Measurements from ENCODE around the gene PGC.
"Not testable (repeated sequence)": the region's sequence is repeated elsewhere in the genome, so short reads cannot be mapped to it uniquely, and the experiment has no call there.

The PGC gene

DNA sequence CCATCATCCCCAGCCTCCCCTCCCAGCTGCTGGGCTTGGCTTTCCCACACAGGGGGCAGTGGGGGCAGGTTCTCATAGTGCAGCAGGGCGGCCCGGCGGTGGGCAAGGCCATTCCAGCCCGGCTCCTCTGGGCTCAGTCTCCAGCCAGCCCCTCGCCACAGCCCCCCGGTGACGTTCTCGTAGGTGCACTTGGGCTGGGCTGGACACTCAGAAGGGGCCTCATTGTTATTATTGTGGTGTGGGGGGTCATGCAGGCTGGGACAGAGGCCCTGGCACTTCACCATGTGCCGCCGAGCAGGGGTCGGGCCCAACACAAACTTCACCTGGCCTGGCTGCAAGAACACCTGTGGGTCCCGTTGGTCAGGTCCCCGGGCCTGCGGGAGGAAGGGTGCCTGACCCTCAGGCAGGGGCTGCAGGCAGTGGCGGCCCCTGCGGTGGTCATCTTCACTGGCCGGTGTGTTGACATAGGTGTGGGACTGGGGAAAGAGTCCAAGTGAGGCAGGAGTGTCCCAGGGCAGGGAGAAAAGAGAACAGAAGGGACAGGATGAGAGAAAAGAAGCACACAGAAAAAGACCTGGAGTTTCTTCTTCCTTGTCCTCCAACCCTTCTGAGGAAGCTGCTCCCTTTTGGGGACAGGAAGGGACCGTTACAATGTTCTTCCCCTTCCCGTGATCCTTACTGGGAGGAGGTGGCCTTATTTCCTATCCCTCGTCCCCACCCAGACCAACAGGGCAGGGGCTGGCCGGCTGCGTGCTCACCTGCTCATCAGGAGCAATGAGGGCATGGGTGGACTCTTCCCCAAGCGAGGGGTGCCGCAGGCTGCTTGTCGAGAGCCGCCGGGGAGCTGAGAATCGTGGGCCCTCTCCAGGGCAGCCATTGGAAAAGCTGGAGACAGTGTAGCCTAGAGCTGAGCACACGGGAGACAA is 24.1 kb upstream of the PGC start:
- Histone ChIP-seq H3K4me1 (ENCODE audit: control insufficient read depth, low read depth, low read length) (no peaks in the 10 kb centered on the region), H3K27ac (ENCODE audit: low read length) (no peak overlapping the region), H3K4me3 (ENCODE audit: low read length) (no peak overlapping the region), H3K27me3 (ENCODE audit: control insufficient read depth, insufficient read depth, low read length) (no peaks in the 10 kb centered on the region), H3K9me3 (ENCODE audit: control insufficient read depth, low read depth, low read length) (no peaks in the 10 kb centered on the region), H3K9ac (ENCODE audit: low read length) (no peak overlapping the region), H3K36me3 (ENCODE audit: control insufficient read depth, low read depth, low read length) (peaks cover 23% of the 10 kb centered on the region)

DNA sequence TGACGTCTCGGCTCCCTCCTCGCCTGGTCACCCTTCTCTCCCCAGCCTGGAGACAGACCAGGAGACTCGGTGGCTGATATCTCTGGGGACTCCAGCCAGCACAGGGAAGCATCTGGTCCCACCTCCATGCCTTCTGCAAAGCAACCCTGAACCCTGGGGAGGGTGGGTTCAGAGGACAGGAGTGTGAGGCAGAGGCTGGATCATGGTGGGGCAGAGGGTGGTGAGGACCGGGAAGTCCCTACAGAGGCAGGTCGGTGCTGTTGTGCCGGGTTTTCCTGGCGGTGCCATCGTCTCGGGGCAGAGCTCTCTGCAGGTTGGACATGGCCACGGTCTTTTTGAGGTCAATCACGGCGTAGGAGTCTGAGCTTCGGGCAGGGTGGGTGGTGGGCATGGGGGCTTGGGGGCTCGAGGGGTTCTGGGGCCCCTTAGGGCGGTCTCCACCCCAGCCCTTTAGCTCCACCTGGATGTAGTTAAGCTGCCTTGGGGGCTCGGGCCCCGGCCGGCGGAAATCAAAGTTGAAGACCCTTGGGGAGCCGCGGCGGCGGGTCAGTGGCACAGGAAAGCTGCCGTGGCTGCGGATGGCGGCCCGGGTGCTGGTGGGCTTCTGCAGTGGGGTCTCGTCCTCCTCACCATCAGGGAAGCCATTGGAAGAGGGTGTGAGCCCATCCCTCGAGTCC is 23.3 kb upstream of the PGC start:
- H3K4me1 ChIP-seq (ENCODE audit: control insufficient read depth, low read depth, low read length), result no peaks in the 10 kb centered on the region
- H3K27ac ChIP-seq (ENCODE audit: low read length), result no peak overlapping the region
- H3K27me3 ChIP-seq (ENCODE audit: control insufficient read depth, insufficient read depth, low read length), result no peaks in the 10 kb centered on the region
- H3K36me3 ChIP-seq (ENCODE audit: control insufficient read depth, low read depth, low read length), result peaks cover 23% of the 10 kb centered on the region
- H3K9ac ChIP-seq (ENCODE audit: low read length), result no peak overlapping the region
- H3K4me3 ChIP-seq (ENCODE audit: low read length), result no peak overlapping the region
- H3K9me3 ChIP-seq (ENCODE audit: control insufficient read depth, low read depth, low read length), result no peaks in the 10 kb centered on the region

DNA sequence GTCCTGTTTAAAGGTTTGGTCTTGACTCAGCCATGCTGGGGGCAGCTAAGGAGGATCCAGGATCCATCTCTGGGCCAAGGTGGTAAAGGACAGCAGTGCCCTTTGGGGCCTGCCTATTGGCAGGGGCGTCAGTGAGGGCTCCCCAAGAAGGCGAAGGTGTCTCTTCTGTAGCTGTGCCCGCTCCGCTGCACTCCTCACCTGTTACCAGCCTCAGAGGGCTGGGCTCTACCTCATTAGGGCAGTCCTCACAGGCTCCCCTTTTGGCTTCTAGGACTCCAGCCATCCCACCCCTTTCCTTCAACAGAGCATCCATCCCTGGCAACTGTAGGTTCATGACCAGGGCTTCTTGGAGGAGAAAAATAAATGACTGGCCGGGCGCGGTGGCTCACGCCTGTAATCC is 22.2 kb upstream of the PGC start:
- peaks cover 15% of the 10 kb centered on the region for H3K36me3 ChIP-seq (ENCODE audit: control insufficient read depth, low read depth, low read length)
- H3K9ac ChIP-seq (ENCODE audit: low read length), result no peak overlapping the region
- no peaks in the 10 kb centered on the region for H3K9me3 ChIP-seq (ENCODE audit: control insufficient read depth, low read depth, low read length)
- no peaks in the 10 kb centered on the region for H3K27me3 ChIP-seq (ENCODE audit: control insufficient read depth, insufficient read depth, low read length)
- no peak overlapping the region for H3K27ac ChIP-seq (ENCODE audit: low read length)
- H3K4me1 ChIP-seq (ENCODE audit: control insufficient read depth, low read depth, low read length), result no peaks in the 10 kb centered on the region
- no peak overlapping the region for H3K4me3 ChIP-seq (ENCODE audit: low read length)

DNA sequence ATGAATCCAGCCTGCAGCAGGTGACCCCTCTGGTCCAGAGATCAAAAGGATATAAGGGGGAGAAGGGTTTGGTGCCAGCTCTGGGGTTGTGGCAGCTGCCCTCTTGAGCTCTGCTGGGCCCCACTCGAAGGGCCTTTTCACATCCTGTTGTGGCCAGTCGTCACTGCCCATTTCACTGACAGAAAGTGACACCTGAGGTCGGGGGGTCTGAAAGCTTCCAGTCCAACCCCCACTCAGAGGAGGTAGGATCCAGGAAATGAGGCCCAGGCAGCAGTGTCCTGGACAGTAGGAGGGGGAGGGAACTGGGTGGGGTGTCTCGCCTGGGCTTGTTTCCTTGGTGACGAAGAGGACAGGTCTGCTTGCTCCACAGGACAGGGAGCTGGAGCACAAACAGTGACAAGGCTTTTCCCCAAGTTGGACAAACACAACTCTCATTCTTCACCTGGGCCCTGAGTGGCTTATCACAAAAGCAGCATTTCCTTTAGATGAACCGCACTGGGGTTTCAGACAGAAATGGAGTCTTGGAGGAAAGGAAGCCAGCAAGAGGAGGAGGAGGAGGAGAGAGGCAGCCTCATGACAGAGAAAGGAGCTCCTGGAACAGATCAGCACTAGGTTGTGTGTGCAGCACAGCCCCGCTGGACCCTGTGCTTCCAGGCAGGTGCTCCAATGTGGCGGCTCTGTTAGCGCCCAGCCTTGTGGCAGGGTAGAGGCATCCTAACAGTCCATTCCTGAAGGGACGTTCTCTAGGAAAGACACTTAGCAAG is 21.5 kb upstream of the PGC start:
- Histone ChIP-seq H3K9ac (ENCODE audit: low read length) (no peak overlapping the region), H3K27ac (ENCODE audit: low read length) (no peak overlapping the region)

DNA sequence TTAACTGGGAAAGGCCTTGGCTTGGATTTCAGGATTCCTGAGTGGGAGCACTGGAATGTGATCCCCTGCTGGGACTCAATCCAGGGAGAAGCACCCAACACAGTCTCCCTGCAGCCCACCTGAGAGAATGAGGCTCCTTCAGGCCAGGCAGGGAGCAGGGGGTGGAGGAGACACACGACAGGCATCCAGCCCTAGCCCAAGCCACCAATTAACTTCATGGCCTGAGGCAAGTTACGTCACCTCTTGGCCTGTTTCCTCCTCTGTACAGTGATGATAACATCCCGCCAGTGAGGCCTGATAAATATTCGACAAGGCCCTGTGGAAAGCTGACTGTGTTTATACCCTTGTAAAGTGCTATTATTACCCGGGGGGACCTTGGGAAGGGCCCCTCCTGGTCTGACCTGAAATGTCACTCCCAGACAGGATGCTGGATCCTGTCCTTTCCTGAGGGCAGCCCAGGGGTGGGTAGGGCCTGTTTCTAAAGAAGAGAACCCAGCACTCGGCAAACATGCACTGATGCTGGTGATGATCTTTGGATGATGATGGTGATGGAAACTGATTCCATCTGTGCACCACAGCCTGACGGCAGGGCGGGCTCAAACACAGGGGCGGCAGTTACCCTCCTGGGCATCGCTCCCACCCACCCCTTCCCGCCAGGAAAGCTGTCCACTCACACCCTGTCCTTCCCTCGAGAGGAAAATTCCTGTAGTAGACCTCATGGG is 20.1 kb upstream of the PGC start:
- Histone ChIP-seq H3K27me3 (ENCODE audit: control insufficient read depth, insufficient read depth, low read length) (no peaks in the 10 kb centered on the region), H3K4me1 (ENCODE audit: control insufficient read depth, low read depth, low read length) (no peaks in the 10 kb centered on the region), H3K36me3 (ENCODE audit: control insufficient read depth, low read depth, low read length) (peaks cover 8% of the 10 kb centered on the region), H3K9me3 (ENCODE audit: control insufficient read depth, low read depth, low read length) (no peaks in the 10 kb centered on the region), H3K4me3 (ENCODE audit: low read length) (no peak overlapping the region), H3K27ac (ENCODE audit: low read length) (no peak overlapping the region), H3K9ac (ENCODE audit: low read length) (no peak overlapping the region)

More for the DNA sequence above, 21.5 kb upstream of the PGC start:
- Histone ChIP-seq H3K4me3 (ENCODE audit: low read length) (no peak overlapping the region), H3K36me3 (ENCODE audit: control insufficient read depth, low read depth, low read length) (peaks cover 13% of the 10 kb centered on the region), H3K4me1 (ENCODE audit: control insufficient read depth, low read depth, low read length) (no peaks in the 10 kb centered on the region), H3K27me3 (ENCODE audit: control insufficient read depth, insufficient read depth, low read length) (no peaks in the 10 kb centered on the region), H3K9me3 (ENCODE audit: control insufficient read depth, low read depth, low read length) (no peaks in the 10 kb centered on the region)

DNA sequence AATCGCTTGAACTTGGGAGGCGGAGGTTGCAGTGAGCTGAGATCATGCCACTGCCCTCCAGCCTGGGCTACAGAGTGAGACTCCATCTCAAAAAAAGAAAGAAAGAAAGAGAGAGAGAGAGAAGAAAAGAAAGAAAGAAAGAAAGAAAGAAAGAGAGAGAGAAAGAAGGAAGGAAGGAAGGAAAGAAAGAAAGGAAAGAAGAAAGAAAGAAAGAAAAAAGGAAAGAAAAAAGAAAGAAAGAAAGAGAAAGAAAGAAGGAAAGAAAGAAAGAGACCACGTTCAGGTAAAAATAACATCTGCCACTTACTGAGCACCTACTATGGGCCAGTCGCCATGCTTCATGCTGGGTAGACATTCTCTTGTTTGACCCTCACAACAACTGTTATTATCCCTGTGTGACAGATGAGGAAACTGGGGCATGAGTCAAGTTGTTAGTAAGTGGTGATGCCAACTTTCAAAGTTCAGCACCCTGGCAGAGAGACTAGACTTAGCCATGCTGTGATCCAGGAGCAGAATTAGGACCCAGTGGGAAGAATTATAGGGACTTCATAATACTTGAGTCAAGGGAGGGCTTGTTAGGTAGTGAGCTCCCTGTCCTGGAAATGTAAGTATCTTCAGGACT is 19.0 kb upstream of the PGC start:
- H3K9ac ChIP-seq (ENCODE audit: low read length); H3K27ac ChIP-seq (ENCODE audit: low read length); H3K4me1 ChIP-seq (ENCODE audit: control insufficient read depth, low read depth, low read length); H3K4me3 ChIP-seq (ENCODE audit: low read length); H3K27me3 ChIP-seq (ENCODE audit: control insufficient read depth, insufficient read depth, low read length); H3K9me3 ChIP-seq (ENCODE audit: control insufficient read depth, low read depth, low read length); H3K36me3 ChIP-seq (ENCODE audit: control insufficient read depth, low read depth, low read length): not testable (repeated sequence)

DNA sequence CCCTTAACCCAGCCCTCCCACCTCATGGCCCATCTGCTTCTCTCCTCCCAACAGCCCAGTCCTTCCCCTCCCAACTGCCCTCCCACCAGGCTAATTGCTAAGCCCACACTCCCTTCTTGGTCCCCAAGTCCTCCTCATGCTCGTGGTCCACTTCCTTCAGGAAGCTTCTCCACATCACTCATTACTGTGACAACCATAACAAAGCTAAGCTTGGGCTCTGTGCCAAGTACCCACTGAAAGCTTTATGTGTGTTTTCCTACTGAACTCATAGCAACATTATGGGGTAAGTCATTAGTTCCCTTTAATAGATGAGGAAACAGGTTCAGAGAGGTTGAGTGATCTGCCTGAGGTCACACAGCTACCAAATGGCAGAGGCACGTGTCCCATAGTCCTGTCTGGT is 16.3 kb upstream of the PGC start:
- Histone ChIP-seq H3K27ac (ENCODE audit: low read length) (no peak overlapping the region), H3K9me3 (ENCODE audit: control insufficient read depth, low read depth, low read length) (no peaks in the 10 kb centered on the region), H3K27me3 (ENCODE audit: control insufficient read depth, insufficient read depth, low read length) (no peaks in the 10 kb centered on the region), H3K4me3 (ENCODE audit: low read length) (no peak overlapping the region), H3K36me3 (ENCODE audit: control insufficient read depth, low read depth, low read length) (no peaks in the 10 kb centered on the region), H3K9ac (ENCODE audit: low read length) (no peak overlapping the region), H3K4me1 (ENCODE audit: control insufficient read depth, low read depth, low read length) (no peaks in the 10 kb centered on the region)

DNA sequence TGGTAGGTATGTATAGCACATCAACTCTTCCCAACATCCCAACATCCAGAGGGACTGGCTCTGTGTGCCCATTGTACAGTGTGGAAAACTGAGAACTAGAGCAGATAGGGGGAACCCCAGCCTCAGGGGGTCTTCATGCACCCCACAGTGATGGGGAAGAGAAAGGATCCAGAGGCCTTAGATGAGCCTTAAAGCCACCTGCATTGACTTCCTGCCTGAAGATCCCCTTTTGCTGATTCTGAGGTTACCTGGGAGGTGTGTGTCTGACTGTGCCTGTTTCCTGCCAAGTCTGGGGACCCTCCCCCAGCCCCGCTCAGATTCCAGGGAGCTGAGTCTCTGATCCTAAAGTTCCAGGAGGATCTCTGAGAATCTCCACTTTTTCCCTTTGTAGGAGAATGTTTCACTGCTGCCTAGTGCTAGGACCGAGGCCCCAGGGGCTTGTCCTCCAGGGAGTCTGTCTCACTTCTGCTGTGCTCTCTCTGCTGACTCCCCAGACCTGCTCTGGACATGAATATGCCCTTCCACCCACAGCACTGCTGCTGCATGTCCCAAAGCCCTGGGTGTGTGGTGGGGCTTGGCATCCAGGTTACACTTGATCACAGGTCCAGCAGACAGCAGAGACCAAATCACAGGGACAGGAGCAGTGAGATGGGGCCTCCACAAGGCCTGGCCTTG is 12.8 kb upstream of the PGC start:
- H3K36me3 ChIP-seq (ENCODE audit: control insufficient read depth, low read depth, low read length), result no peaks in the 10 kb centered on the region
- H3K4me1 ChIP-seq (ENCODE audit: control insufficient read depth, low read depth, low read length), result no peaks in the 10 kb centered on the region
- no peaks in the 10 kb centered on the region for H3K27me3 ChIP-seq (ENCODE audit: control insufficient read depth, insufficient read depth, low read length)
- H3K4me3 ChIP-seq (ENCODE audit: low read length), result no peak overlapping the region
- no peak overlapping the region for H3K27ac ChIP-seq (ENCODE audit: low read length)
- H3K9ac ChIP-seq (ENCODE audit: low read length), result no peak overlapping the region
- H3K9me3 ChIP-seq (ENCODE audit: control insufficient read depth, low read depth, low read length), result no peaks in the 10 kb centered on the region

DNA sequence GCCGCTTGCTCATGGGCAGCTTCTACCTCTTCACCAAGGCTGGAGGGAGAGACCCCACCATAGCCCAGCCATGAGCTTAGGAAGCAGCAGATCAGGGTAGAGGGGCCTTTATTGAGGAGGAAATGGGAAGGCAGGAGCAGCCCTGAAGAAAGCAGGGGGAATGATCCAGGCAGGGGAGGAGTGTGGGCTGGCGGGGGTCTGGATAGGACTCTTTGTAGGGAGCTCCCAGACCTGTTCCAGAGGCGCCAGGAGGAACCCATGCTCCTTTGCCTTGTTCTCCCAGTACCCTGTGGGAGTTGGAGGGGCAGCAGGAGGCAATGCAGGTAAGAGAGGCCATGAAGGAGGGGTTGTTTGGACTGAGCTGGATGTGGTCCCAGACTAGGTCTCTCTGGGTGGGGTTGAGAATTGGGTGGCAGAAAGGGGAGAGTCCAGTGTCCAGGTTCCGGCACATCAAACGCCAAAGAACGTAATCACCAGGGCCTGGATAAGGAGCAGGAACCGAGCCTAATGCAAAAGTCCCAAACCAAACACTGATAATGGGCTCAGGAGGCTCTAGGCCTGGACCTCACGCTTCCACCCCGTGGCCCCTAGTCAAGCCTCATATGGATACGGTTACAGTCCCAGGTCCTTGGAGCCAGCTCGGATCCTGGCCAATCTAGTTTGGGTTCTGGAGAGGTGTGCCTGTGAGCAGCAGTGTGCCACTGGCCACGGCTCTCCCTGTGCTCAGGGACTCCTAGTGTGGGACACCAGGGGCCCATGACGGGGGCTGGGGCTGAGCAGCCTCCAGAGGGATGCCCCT is 12.1 kb upstream of the PGC start:
- Histone ChIP-seq H3K36me3 (ENCODE audit: control insufficient read depth, low read depth, low read length) (no peaks in the 10 kb centered on the region), H3K27ac (ENCODE audit: low read length) (no peak overlapping the region), H3K9ac (ENCODE audit: low read length) (no peak overlapping the region), H3K27me3 (ENCODE audit: control insufficient read depth, insufficient read depth, low read length) (no peaks in the 10 kb centered on the region), H3K4me1 (ENCODE audit: control insufficient read depth, low read depth, low read length) (no peaks in the 10 kb centered on the region), H3K4me3 (ENCODE audit: low read length) (no peak overlapping the region), H3K9me3 (ENCODE audit: control insufficient read depth, low read depth, low read length) (no peaks in the 10 kb centered on the region)

DNA sequence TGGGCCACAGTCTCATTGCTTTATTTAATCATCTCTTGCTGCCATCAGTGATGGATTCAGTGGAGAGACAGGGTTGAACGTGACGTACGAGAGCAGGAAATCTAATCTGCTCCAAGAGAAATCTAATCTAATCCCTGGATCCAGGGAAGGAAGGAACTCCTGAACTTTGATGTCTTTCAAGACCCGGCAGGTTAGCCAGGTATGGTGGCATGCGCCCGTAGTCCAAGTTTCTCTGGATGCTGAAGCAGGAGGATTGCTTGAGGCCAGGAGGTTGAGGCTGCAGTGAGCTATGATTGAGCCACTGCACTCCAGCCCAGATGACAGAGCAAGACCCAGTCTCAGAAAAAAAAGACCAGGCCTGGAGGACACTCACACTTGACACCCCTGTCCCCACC is 11.4 kb upstream of the PGC start:
- H3K4me3 ChIP-seq (ENCODE audit: low read length), result no peak overlapping the region
- H3K36me3 ChIP-seq (ENCODE audit: control insufficient read depth, low read depth, low read length), result no peaks in the 10 kb centered on the region
- H3K9ac ChIP-seq (ENCODE audit: low read length), result no peak overlapping the region
- H3K4me1 ChIP-seq (ENCODE audit: control insufficient read depth, low read depth, low read length), result no peaks in the 10 kb centered on the region
- no peak overlapping the region for H3K27ac ChIP-seq (ENCODE audit: low read length)
- H3K9me3 ChIP-seq (ENCODE audit: control insufficient read depth, low read depth, low read length), result no peaks in the 10 kb centered on the region
- H3K27me3 ChIP-seq (ENCODE audit: control insufficient read depth, insufficient read depth, low read length), result no peaks in the 10 kb centered on the region
